ENCODE measurements around the gene PRKN.

The PRKN gene

DNA sequence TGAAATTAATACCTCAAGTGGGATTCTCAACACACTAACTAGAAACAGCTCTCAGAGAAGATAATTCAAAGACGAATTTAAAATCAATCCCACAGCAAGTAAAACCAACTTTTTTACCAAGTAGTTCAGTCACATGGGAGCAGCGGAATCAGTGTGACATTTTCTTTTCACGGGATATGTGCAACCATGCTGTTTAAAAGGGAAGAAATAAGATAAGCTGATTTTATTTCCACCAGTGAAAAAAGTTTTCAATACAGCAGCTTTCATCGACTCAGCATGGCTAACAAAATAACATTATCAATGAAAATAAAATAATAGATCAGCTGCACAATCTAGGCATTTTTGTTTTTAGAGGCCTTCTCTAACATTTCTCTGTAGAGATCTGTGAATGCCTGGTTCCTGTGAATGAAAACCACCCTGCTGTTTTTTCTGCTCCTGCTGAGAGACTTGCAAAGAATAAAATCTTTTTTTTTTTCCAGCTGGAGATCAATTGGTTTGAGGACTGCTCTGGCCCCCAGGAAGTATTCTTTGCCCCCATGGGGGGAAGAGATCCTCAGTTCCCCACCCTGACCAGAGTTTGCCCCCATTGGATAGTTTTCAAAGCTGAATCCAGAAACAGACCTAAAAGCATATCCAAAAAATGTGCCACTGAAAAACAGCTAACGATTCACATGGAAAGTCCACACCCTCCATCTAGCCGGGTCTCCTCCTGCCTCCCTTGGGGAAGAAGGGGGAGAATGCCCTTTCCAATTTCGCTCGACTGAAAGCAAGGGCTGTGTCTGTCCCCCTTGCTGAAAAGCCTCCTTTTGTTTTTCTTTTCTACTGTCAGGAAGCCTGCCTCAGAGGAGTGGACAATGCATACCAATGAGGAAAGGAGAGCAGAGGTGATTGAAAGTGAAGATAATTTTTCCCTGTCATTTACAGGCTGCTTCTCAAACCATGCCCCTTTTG is 317.6 kb downstream of the PRKN start:
- H3K27ac ChIP-seq (ENCODE audit: low read length): no peak overlapping the region
- H4K20me1 ChIP-seq (ENCODE audit: insufficient read depth, low read length): no peaks in the 10 kb centered on the region
- no peaks in the 10 kb centered on the region for H3K9me3 ChIP-seq (replicated peaks; ENCODE audit: insufficient read depth, low read length)
- H3K27me3 ChIP-seq (replicated peaks; ENCODE audit: insufficient read depth, low read length): no peaks in the 10 kb centered on the region
- no peak for DNase-seq
- no peak for TF ChIP-seq EZH2phosphoT487 (IDR thresholded peaks at IDR 0.05; ENCODE audit: low read length)
- TF ChIP-seq, protein P1, sequence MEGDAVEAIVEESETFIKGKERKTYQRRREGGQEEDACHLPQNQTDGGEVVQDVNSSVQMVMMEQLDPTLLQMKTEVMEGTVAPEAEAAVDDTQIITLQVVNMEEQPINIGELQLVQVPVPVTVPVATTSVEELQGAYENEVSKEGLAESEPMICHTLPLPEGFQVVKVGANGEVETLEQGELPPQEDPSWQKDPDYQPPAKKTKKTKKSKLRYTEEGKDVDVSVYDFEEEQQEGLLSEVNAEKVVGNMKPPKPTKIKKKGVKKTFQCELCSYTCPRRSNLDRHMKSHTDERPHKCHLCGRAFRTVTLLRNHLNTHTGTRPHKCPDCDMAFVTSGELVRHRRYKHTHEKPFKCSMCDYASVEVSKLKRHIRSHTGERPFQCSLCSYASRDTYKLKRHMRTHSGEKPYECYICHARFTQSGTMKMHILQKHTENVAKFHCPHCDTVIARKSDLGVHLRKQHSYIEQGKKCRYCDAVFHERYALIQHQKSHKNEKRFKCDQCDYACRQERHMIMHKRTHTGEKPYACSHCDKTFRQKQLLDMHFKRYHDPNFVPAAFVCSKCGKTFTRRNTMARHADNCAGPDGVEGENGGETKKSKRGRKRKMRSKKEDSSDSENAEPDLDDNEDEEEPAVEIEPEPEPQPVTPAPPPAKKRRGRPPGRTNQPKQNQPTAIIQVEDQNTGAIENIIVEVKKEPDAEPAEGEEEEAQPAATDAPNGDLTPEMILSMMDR (IDR thresholded peaks at IDR 0.05; ENCODE audit: low read length): no peak
- TF ChIP-seq EZH2 (optimal IDR thresholded peaks at IDR 0.05; ENCODE audit: low read depth, low read length): no peak
- no peak overlapping the region for H3K4me3 ChIP-seq (ENCODE audit: low read length)
- H2AFZ ChIP-seq (ENCODE audit: low read length): no peak overlapping the region
- no peaks in the 10 kb centered on the region for H3K79me2 ChIP-seq (ENCODE audit: low read length)
- H3K4me1 ChIP-seq (ENCODE audit: low read length): no peaks in the 10 kb centered on the region
- H3K4me2 ChIP-seq (ENCODE audit: low read depth, low read length): no peak overlapping the region
- H3K9me2 ChIP-seq (replicated peaks; ENCODE audit: insufficient read depth, low read length): no peaks in the 10 kb centered on the region
- H3F3A ChIP-seq (ENCODE audit: insufficient read depth, low read length): no peaks in the 10 kb centered on the region
- H3K36me3 ChIP-seq (replicated peaks; ENCODE audit: insufficient read depth, low read length): no peaks in the 10 kb centered on the region
- no peak overlapping the region for H3K9ac ChIP-seq (ENCODE audit: low read length)

DNA sequence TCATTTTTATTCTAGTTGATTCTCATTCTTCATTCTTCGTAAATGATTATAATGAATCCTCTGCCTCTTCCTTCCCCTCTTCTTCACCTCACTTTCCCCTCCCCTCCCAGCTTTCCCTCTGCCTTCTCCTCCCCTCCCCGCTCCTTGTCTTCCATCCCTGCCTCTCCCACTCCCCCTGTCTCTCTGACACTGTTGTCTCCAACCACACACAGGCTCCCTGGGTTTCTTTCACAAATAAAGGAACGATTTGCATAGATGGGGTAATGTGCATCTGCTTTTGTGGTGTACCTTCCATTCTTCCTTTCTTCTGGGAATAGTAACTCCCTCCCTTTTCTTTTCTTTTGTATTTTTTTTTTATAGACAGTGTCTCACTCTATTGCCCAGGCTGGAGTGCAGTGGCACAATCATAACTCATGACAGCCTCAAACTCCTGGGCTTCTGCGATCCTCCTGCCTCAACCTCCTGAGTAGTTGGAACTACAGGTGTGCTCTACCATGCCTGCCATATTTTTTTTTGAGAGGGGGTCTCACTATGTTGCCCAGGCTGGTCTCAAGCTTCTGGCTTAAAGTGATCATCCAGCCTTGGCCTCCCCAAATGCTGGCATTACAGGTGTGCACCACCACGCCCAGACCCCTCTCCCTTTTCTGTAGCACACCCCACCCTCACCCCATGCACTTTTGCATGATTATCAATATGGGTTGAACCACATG is 318.6 kb downstream of the PRKN start:
- Histone ChIP-seq H3K4me2 (ENCODE audit: low read depth, low read length) (no peak overlapping the region), H3K9ac (ENCODE audit: low read length) (no peak overlapping the region), H3K27me3 (replicated peaks; ENCODE audit: insufficient read depth, low read length) (no peaks in the 10 kb centered on the region), H3K4me3 (ENCODE audit: low read length) (no peak overlapping the region), H3K4me1 (ENCODE audit: low read length) (no peaks in the 10 kb centered on the region), H2AFZ (ENCODE audit: low read length) (no peak overlapping the region), H3K36me3 (replicated peaks; ENCODE audit: insufficient read depth, low read length) (no peaks in the 10 kb centered on the region), H4K20me1 (ENCODE audit: insufficient read depth, low read length) (no peaks in the 10 kb centered on the region), H3K9me2 (replicated peaks; ENCODE audit: insufficient read depth, low read length) (no peaks in the 10 kb centered on the region), H3K79me2 (ENCODE audit: low read length) (no peaks in the 10 kb centered on the region), H3K27ac (ENCODE audit: low read length) (no peak overlapping the region), H3F3A (ENCODE audit: insufficient read depth, low read length) (no peaks in the 10 kb centered on the region), H3K9me3 (replicated peaks; ENCODE audit: insufficient read depth, low read length) (no peaks in the 10 kb centered on the region)
- no peak for DNase-seq
- TF ChIP-seq EZH2 (optimal IDR thresholded peaks at IDR 0.05; ENCODE audit: low read depth, low read length) (no peak), EZH2phosphoT487 (IDR thresholded peaks at IDR 0.05; ENCODE audit: low read length) (no peak)
- TF ChIP-seq, protein P1 (IDR thresholded peaks at IDR 0.05; ENCODE audit: low read length): no peak

DNA sequence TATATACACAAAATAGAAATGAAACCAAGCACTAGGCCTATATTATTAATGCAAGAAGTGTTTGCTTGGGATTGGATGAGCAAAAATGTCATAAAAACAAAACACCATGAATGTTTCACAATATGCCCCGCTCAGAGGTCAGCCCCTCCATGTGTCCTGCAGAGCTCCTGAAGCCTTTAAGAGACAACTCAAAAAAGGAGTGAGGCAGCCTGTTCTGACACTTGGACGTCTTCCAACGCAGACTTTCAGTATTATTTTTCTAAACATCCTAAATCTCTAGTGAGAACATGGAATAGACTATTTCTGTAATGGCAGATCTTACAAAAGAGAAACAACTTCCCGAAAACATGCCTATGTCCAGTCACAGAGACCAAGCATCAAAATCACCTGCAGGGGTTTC is 322.6 kb downstream of the PRKN start:
- no peaks in the 10 kb centered on the region for H3K27me3 ChIP-seq (replicated peaks; ENCODE audit: insufficient read depth, low read length)

More for the DNA sequence above, 322.6 kb downstream of the PRKN start:
- Histone ChIP-seq H3K9ac (ENCODE audit: low read length) (no peak overlapping the region), H3K9me2 (replicated peaks; ENCODE audit: insufficient read depth, low read length) (no peaks in the 10 kb centered on the region), H3K27ac (ENCODE audit: low read length) (no peak overlapping the region), H3K4me2 (ENCODE audit: low read depth, low read length) (no peak overlapping the region), H3K9me3 (replicated peaks; ENCODE audit: insufficient read depth, low read length) (no peaks in the 10 kb centered on the region), H3K79me2 (ENCODE audit: low read length) (no peaks in the 10 kb centered on the region), H3K4me3 (ENCODE audit: low read length) (no peak overlapping the region), H3K36me3 (replicated peaks; ENCODE audit: insufficient read depth, low read length) (no peaks in the 10 kb centered on the region), H3F3A (ENCODE audit: insufficient read depth, low read length) (no peaks in the 10 kb centered on the region), H2AFZ (ENCODE audit: low read length) (no peak overlapping the region), H3K4me1 (ENCODE audit: low read length) (no peaks in the 10 kb centered on the region), H4K20me1 (ENCODE audit: insufficient read depth, low read length) (no peaks in the 10 kb centered on the region)
- no peak for DNase-seq
- TF ChIP-seq EZH2 (optimal IDR thresholded peaks at IDR 0.05; ENCODE audit: low read depth, low read length) (no peak), EZH2phosphoT487 (IDR thresholded peaks at IDR 0.05; ENCODE audit: low read length) (no peak)
- TF ChIP-seq, protein P1 (IDR thresholded peaks at IDR 0.05; ENCODE audit: low read length): no peak
